Dedifferentiated amniotic fluid mesenchymal stem cell (primary cell): Measurements from ENCODE around the gene DERL3.

Source experiments
- DNase-seq: peaks from one replicate; pipeline ENCODE4 v3.0.0-alpha.2; 2016; ENCODE audit errors: extremely low spot score

DERL3 gene

DNA sequence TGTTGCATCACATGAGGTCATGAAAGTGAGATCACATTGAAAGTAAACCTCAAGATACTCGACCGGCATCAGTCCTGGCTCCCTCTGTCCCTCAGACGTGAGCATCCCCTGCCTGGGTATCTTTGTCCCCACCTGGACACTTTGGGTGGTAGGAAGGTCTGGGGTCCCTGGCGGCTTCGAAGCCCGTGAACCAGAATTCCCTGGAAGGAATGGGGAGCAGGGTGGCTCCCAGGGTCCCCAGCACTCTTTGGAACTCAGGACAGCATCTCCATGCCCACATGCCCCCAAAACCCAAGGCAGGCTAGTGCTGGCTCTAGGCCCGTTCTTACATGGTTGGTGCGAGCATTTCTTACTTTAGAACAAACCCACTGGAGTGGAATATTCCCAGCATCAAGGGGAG, 7.5 kb downstream of the DERL3 start:
- DNase-seq: no peak

DNA sequence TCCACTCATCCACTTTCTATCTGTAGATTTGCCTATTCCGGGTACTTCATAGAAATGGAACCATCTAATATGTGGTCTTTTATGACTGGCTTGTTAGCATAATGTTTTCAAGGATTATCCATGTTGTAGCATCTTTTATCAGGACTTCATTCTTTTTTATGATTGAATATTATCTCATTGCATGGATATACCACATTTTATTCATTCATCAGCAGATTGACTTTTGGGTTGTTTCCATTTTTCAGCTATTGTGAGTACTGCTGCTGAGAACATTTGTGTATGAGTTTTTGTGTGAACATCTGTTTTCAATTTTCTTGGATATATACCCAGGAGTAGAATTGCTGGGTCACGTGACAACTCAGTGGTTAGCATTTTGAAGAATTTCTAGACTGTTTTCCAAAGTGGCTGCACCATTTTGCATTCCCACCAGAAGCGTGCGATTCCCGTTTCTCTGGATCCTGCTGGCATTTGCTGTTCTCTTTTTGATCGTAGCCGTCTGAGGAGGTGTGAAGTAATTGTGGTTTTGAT, 8.9 kb downstream of the DERL3 start:
- DNase-seq: peak; percentile 86

GRCh38 chr22:23828800-23829680, 9.8 kb downstream of the DERL3 start:
- no peak for DNase-seq

- DNase-seq: no peak
Observed at GRCh38 chr22:23827351-23827995, 11.3 kb downstream of the DERL3 start.

DNA sequence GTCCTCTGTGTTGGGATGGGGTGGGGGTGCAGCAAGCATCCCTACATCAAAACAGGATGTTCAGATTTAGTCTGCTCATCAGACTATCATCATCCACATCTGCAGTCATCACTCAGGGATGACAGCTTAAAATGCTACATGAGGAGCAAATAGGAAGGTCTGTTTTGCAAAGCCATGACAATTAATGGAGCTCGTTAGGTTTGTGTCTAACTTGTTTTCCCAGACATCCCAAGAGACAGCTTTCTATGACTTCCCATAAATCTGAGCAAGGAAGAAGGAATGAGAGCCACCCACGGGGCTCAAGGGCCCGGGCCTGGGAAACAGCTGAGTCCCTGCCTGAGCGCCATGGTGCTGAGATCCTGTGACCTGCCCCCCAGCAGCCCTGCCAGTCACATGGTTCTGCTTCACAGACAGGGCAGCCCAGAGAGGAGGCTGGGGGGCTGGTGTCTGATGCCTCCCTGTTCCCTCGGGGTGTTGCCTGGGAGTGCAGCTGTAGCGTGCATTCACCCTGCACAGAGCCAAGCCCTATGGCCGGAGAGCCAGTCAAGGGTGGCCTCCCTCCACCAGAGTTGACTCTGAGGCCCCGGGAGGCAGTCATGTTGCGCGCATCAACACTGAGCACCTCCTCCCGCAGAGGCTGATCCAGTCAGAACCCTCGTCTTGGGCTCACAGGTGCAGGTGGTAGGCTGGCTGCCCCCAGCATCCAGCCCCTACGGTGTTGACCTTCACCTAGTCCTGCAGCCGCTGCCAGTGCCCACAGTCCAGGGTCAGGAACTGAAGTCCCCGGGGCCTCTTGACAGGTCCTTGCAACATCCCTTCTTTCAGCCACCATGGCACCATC, 12.1 kb downstream of the DERL3 start:
- DNase-seq: no peak

GRCh38 chr22:23825246-23825905, 13.4 kb downstream of the DERL3 start:
- no peak for DNase-seq

DNA sequence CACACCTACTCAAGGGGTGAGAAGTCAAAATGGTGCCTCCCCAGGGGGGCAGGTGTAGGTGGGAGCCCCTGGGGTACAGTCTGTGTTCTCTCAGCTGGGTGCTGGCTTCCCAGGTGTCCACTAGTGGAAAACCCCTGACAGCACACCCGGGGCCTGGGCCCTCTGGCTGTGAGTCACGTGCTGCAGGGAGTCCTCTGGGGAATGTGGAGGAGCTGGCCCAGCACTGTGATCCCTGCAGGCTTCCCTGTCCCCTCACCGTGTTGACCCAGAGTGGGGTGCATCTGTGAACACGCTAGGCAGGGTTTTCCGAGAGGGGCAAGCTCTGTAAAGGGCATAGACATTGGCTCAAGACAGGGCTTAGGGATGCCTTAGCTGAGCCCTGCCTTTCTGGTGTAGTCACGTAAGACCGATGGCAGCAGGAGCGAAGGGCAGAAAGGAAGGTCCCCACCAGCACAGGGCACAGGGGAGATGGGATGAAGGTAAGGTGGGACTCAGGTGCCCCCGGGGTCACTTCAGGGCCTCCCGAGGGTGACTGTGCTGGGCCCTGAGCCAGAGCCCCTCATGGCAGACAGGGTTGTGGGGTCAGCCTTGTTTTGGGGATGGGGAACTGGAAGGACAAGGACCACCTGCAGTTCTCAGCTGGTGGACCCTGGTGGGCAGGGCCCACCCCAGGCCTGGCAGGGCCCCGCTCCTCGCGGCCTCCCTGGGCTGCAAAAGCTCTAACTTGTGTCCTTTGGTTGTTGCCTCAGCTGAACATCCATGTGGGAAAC, 14.1 kb downstream of the DERL3 start:
- DNase-seq: no peak

- no peak for DNase-seq
Observed at GRCh38 chr22:23823331-23823791, 15.4 kb downstream of the DERL3 start.

DNA sequence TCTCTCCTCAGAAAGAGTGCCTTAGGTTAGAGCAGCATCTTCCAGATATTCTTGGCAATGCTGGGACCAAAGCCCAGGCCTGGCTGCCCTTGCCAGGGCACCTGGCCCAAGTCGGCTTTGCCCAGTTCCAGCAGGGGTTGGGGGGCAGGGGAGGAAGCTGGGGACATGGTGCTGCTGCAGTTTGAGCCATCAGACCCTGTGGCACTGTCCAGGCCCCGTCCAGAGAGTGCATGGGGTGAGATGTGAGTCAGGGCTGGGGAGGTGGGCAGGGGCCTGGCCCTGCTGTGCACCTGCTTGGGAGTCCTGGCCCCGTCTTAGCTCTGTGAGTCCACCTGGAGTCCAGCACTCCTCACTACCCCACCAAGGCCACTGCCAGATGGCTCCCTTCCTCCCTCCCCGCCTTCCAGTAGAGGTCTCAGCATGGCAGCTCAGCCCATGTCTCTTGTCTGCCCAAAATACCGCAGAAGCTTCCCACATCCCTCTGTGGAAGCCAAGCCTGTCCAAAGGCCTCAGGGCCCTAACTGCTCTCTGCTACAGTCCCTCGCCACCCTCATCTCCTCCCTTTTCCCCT, 16.6 kb downstream of the DERL3 start:
- DNase-seq: no peak

DNA sequence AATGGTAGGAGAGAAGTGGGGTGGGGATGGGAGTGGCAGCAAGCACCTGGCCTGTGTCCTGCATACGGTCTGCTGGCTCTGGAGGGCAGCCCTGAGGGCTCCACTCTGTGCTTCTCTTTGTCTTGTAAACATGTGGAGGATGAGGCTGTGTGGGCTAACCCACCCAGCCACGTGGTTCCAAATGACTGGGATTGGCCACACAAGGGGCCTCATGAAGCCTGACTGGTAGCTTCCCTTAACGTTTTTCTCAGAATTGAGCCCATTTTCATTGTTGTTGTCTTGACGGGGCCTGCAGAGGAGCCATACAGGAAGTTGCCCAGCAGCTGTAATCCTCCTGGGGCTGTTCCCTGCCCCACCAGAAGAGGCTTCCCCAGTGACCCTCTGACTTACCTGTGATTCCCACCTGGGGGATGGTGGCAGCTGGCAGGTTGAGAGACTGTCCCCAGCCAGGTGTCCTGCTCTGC, 18.0 kb downstream of the DERL3 start:
- DNase-seq: no peak

DNA sequence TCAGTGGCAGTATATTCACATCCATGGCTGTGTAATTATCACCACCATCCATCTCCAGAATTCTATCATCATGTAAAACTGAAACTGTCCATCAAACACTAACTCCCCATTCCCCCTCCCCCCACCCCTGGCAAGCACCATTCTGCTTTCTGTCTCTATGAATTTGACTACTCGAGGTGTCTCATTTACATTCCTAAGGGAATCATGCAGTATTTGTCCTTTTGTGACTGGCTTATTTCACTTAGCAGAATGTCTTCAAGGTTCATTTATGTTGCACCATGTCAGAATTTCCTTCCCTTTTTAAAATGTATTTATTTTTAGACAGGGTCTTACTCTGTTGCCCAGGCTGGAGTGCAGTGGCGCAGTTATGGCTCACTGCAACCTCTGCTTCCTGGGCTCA, 20.3 kb downstream of the DERL3 start:
- no peak for DNase-seq

GRCh38 chr22:23817146-23817545, 21.7 kb downstream of the DERL3 start:
- no peak for DNase-seq

DNA sequence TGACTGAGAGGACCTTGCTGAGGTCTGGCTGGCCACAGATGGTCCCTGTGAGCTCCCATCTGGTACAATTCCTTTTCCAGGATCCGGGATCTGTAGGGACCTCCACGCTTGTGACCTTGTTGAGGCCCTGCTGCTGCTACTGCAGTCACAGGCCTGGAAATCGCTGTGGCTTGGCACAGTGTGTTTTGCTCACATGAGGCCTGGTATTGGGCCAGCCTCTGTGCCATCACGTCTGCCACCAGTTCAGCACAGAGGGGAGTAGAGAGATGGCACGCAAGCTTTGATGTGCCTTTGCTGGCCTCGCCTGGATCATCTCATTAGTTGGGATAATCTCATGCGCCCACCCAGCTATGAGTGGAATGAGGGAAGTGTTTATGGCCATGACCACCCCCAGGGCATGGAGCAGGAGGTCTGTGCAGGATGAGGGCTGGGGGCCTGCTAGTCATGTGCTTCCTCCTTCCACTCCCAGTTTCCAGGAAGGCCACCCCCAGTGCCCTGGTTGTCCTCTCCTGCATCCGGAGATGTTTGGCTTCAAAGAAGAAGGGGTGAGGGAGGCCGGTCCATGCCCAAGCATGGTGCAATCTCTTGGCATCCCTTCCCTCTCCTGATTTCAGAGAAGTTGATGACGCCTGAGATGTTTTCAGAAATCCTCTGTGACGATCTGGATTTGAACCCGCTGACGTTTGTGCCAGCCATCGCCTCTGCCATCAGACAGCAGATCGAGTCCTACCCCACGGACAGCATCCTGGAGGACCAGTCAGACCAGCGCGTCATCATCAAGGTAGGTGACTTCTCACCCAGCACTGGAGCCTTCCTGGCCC, 22.4 kb downstream of the DERL3 start:
- no peak for DNase-seq

- no peak for DNase-seq
Observed at GRCh38 chr22:23815541-23816155, 23.2 kb downstream of the DERL3 start.

GRCh38 chr22:23812378-23812777, 26.4 kb downstream of the DERL3 start:
- no peak for DNase-seq

GRCh38 chr22:23806837-23807236, 32.0 kb downstream of the DERL3 start:
- no peak for DNase-seq

DNA sequence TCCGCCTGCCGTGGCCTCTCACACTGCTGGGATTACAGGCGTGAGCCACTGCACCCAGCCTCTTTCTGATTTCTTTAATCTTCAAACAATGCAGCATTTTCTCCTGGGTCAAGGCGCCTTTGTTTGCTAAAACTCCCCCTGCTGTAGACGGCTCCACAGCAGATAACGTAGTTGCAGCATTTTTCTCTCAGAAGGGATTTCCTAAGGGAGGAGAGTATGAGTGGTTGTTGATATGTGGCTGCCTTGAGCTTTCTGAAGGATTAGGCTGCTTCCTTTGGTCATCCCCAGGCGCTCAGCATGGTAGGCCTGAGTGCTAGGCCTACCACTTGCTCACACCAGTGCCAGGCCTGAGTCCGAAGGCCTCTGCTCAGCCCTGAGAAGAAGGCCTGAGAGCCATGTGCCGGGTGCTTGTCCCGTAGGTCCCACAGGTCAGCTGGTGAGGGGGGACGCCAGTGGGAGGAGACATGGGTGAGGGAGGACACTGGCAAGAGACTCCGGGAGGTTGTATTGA, 34.0 kb downstream of the DERL3 start:
- DNase-seq: no peak

GRCh38 chr22:23803001-23803819, 35.6 kb downstream of the DERL3 start:
- DNase-seq: no peak
